ENCODE data around the gene COL23A1.

DNA sequence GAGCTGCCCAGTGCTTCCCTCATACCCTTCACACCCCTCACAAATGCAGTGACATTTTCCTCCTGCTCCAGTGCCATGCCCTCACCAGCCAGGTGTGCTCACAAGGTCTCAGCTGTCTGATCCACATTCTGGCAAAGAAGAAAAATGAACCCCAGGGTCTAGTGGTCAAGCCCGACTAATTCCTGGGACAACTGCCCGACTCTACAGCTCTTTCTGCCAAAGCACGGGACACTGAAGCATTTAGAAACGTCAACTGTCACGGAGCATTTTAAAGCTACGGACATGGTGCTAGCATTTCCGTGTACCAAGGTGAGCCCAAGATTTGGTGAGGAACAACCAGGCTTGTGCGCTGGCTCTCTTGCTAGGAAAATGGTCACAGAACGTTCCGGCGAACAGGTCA is 300.8 kb downstream of the COL23A1 start:
- no peak for TF ChIP-seq POLR2A (IDR thresholded peaks at IDR 0.05; ENCODE audit: low read depth, low read length)
- no peak for TF ChIP-seq SPI1 (IDR thresholded peaks at IDR 0.05; ENCODE audit: low read depth, low read length)
- no peak for TF ChIP-seq POLR2AphosphoS5 (IDR thresholded peaks at IDR 0.05; ENCODE audit: low read depth, low read length)
- no peak for TF ChIP-seq TAF1 (IDR thresholded peaks at IDR 0.05; ENCODE audit: low read depth, low read length)
- no peak for TF ChIP-seq PAX5 (IDR thresholded peaks at IDR 0.05; ENCODE audit: insufficient read depth, low read length, severe bottlenecking)
